Renal cortex interstitium (tissue), 11 donors: Measurements from ENCODE around the gene TJP3. TPM values are rescaled to one million over a fixed set of nuclear protein-coding genes. Genes with fewer than 3 reads are reported as not detected.

Source experiments
- DNase-seq, 11 donors: peaks; one replicate each; pipeline ENCODE4 v3.0.0-alpha.2; 2013; ENCODE audit warnings: low read depth in 9 of 11, low spot score in 4 of 11; ENCODE audit errors: extremely low read depth in 1 of 11
- polyA plus RNA-seq, 3 donors: library from polyadenylated mRNA; unstranded; fragments of 120-200 nt; gene quantifications; one replicate each; pipeline ENCODE4 v1.2.1, GENCODE V29; 2013; ENCODE audit not compliant: insufficient read length in 3 of 3

Gene TJP3
- polyA plus RNA-seq, 3 donors, result 8.3 to 14.8 (median 11.1) TPM

DNA sequence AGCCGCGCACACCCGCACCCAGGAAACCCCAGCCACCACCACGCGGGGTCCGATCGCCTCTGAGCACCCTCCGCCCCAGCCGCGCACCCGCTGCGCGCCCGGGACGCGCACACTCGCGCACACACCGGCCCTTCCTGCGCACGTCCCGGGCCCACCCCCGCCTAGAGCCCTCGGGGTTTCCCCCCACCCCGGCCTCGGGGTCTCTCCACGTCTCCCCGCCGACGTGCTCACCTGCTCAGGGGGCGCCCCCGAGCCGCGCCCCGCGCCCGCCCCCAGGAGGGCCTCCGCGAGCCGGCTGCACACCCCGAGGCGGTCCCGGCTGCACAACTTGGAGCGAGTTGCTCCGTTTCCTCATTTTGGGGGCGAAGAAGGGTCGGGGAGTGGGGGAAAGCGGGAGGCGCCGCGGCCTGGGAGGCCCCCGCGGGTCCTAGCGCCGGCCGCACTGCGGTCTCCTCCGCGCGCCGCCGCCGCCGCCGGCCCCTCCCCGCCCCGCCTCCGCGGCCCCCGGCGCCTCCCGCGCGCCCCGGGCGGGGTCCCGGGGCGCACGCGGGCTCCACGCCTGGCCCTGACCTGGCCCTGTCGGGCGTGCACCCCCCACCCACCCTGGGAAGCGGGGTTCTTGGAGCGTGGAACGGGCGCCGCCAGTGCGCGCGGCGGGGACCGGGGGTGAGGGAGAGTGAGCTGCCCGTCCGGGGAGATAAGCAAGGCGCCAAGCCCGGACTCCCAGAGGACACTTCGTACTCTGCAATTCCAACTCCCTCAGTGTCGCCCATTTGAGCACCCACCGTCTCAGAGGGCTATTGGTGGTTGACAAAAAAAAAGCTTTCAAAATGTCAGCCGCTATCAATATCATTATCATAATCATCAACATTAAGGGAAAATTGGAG is 78.0 kb downstream of the TJP3 start, which contains the start of gene MATK:
Gene MATK (minus strand): TSS at position 444 of the 887 bp plus-strand sequence. CDS start 1,246 bp downstream, outside the sequence.
- DNase-seq, result no peak

DNA sequence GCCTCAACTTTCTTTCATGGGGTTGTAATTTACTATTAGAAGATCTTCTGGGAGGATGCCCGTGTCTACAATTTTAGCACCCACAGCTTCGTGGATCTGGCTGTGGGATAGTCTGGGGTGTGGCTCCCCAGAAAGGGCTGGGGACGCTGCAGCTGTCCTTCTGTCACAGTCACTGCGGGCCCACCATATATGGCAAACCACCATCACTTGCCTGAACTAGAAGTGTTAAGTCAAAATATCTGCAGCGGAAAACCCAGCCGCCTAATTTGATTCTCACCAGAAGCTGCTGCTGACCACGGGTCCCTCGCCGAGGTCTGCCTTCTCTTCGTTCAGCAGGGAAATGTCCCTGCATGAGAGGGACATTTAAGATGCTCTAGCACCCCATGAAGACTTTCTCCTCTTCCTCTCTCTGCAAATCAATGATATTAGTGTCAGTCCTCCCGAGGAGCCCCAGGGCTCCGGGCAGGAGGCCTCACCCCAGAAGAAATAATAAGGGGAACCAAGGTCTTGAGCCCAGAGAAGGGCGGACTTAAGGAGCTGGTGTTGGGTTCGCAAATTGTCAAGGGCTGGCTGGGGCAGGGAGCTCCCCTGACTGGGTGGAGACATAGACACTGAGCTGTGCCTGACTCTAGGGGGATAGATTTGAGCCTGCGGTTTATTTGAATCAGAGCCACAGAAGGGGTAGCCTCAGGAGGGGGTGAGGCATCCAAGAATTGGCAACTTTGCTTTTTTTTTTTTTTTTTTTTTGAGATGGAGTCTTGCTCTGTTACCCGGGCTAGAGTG is 81.0 kb downstream of the TJP3 start:
- DNase-seq, result no peak

DNA sequence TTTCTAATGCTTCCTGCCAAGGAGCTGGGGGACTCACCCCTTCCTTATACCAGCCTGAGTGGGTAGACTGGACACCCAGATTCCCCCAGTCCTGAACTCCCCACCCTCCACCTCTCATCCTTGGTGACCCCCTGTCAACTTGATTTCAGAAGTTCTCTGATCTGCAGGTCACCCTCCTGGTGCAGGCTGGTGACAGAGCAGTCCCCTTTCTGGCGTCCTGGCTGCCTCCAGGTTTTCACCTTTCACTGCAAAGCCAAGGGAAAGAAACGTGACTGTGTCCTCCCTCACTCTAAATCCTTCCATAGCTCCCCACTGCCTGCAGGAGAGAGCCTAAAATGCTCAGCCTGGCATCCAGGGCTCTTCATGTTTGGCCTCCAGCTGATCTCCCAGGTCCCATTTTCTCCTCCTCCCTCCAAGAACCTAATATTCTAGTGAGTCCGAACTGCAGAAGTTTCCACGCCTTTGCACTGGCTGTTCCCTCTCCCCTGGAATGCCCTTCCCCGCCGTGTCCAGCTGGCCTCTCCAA is 82.1 kb downstream of the TJP3 start:
- no peak for DNase-seq

DNA sequence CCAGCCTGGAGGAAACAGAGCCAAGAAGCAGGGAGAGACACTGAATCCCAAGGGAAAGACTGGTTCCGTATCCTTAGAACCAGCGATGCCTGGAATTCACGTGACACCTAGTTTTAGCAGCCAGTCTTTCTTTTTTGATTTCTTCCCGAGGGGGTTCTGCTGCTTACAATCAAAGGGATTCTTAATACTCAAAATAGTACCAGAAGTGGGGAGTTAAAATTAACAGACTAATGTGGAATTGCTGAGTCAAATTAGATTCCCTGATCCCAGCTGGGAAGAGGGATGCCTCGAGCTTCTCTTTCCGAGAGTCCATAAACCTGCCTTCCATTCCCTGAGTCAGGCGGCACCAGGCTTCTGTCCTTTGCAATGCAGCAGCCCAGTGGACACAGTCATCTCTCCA is 82.8 kb downstream of the TJP3 start:
- DNase-seq, result no peak

DNA sequence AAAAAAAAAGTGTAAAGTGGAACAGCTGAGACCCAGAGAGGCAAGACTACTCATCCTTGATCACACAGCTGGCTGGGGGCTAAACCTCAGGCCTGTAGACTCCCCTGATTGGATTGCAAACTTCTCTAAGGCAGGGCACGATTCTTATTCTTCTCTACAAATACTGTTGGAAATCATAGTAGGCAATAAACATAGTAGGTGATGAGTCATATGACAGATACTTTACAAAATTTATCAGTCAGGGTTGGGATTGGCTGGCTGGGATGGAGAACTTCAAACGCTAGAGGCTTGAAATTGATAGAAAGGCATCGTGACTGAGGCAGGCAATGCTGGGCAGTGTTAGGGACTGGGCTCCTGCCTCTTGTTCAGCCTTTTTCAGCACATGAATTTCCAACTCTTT is 83.9 kb downstream of the TJP3 start:
- DNase-seq, result no peak

DNA sequence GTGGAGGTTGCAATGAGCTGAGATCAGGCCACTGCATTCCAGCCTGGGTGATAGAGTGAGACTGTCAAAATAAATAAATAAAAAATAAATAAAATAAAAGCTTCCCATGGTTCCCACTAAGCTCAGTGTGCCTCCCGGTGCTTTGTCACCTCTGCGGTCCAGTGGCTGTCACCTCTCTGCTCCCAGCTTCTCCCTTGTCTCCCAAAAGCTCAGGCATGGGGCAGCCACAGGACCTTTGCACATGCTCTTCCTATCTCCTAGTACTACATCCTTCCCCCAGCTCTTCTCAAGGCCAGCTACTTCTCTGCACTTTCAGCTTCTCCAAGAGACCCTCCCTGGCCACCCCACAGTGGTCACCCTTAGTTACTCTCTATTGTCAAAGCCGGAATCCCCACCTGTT is 85.6 kb downstream of the TJP3 start:
- DNase-seq, result no peak

DNA sequence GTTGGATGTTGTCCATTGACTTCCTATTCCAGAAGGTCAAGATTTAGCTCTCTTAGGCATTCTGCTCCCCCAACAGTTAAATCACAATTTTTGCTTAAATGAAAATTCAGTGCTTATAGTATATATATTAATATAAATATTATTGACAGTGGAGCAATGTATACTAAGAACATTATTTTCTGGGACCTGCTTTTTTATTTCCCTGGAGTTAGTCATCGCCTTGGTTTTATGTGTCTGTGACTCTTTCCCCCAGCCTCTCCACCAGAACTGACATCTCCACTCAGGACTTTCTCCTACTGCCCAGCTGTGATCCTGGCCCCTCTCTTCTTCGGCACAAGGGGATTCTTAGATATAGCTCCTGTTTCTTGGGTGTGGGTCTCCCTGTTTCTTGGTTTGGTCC is 88.2 kb downstream of the TJP3 start:
- DNase-seq, result no peak

DNA sequence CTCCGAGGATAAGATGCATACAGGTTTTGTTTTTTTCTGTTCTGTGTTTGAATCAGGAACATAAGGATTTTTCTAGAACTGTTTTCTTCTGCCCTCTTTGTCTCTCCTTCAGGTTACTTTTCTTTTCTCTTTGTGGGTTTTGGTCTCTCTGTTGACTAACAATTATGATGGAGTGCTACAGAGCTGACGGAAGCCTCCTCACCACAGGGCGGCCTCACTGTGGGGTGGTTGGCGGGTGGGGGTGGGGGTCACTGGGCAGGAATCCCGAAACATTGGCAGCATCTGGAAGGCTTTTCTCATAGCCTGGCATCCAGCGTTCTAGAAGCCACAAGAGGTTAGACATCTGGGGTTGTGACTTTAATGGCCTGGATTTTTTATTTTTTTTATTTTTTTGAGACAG is 90.0 kb downstream of the TJP3 start:
- no peak for DNase-seq

Other genes starting within 250 kb of the TJP3 start
- gene SMIM24, start 227.9 kb upstream of the TJP3 start, polyA plus RNA-seq, result 100 to 1,000 TPM; 440 to 614 (median 522) TPM
- gene SMIM44, start 224.9 kb upstream of the TJP3 start, polyA plus RNA-seq, result under 1 TPM in 2 of 3 donors, not detected in 1; 0.22 to 0.74 TPM
- gene DOHH, start 207.7 kb upstream of the TJP3 start, polyA plus RNA-seq, result 10 to 100 TPM in 1 of 3 donors, 1 to 10 TPM in 2; 5.4 to 11.8 (median 9.6) TPM
- gene FZR1, start 202.1 kb upstream of the TJP3 start, polyA plus RNA-seq, result 10 to 100 TPM; 41.8 to 65.0 (median 55.1) TPM
- 10 to 100 TPM in 1 of 3 donors, 1 to 10 TPM in 2; 3.3 to 10.7 (median 6.5) TPM for gene TEKTIP1, start 169.2 kb upstream of the TJP3 start, polyA plus RNA-seq
- gene MFSD12, start 150.8 kb upstream of the TJP3 start, polyA plus RNA-seq, result 10 to 100 TPM; 44.0 to 93.7 (median 60.7) TPM
- 10 to 100 TPM; 67.6 to 94.6 (median 91.9) TPM for gene HMG20B, start 135.4 kb upstream of the TJP3 start, polyA plus RNA-seq
- 1 to 10 TPM; 3.1 to 3.8 (median 3.6) TPM for gene GIPC3, start 122.9 kb upstream of the TJP3 start, polyA plus RNA-seq
- gene TBXA2R, start 101.5 kb upstream of the TJP3 start, polyA plus RNA-seq, result 1 to 10 TPM; 2.2 to 4.2 (median 3.5) TPM
- 10 to 100 TPM; 17.5 to 30.8 (median 28.9) TPM for gene CACTIN, start 81.6 kb upstream of the TJP3 start, polyA plus RNA-seq
- gene PIP5K1C, start 7.9 kb upstream of the TJP3 start, polyA plus RNA-seq, result 10 to 100 TPM; 19.7 to 30.2 (median 28.9) TPM
- 10 to 100 TPM; 11.7 to 21.0 (median 18.5) TPM for gene APBA3, start 53.3 kb downstream of the TJP3 start, polyA plus RNA-seq
- 10 to 100 TPM; 26.4 to 46.6 (median 42.0) TPM for gene MRPL54, start 54.3 kb downstream of the TJP3 start, polyA plus RNA-seq
- gene RAX2, start 63.8 kb downstream of the TJP3 start, polyA plus RNA-seq, result not detected
- gene MATK, start 78.0 kb downstream of the TJP3 start, polyA plus RNA-seq, result 1 to 10 TPM in 1 of 3 donors, under 1 TPM in 2; 0.88 to 1.9 (median 0.90) TPM
- gene ZFR2, start 160.7 kb downstream of the TJP3 start, polyA plus RNA-seq, result 1 to 10 TPM; 2.3 to 3.6 (median 3.2) TPM
- under 1 TPM; 0.33 to 0.51 (median 0.39) TPM for gene ATCAY, start 172.3 kb downstream of the TJP3 start, polyA plus RNA-seq
- not detected for gene NMRK2, start 224.7 kb downstream of the TJP3 start, polyA plus RNA-seq